Stimulated activated CD8-positive, alpha-beta memory T cell treated with anti-CD3 and anti-CD28 coated beads, Interleukin-12 subunit alpha, Interleukin-12 subunit beta, amount 100 ng/mL, for 24 hours (primary cell): ENCODE results near the gene PPP3CA.
"Not testable (repeated sequence)": the region's sequence is repeated elsewhere in the genome, so short reads cannot be mapped to it uniquely, and the experiment has no call there.

Source experiments
- DNase-seq: peaks from one replicate; pipeline ENCODE4 v3.0.0-alpha.2; 2020; ENCODE audit errors: extremely low read depth

PPP3CA gene

DNA sequence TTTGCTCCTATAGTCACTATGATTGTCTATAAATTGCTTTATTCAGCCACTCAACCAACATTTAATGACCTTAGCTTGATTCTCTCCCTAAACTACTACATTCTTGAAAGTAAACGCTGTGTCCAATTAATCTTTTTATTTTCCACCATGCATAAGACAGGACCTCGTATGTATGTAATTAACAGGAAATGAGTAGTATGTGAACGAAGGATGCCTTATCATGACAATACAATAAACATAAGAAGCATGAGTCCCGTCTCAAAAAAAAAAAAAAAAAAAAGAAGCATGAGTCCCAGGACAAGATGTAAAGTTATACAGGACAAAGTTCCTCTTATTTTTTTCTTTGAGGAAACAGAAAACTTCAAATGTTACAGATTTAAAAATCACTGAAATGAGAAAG is 92.5 kb downstream of the PPP3CA start:
- DNase-seq, result no peak

DNA sequence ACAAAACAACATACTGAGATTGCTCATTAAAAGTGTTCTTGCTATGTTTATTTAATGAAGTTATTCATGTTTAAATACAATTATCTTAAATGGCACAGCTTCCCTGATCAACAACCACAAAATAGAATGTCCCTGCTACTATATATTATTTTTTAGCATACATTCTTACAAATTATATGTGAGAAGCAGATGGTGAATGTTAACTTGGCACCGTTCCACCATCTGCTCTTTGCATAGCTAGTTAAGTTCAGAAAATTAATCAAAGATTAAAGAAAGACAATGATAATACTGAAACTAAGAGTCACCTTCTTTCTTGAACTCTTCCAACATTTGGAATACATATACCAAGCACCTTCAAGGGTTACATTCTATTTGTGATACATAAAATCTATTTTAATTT is 94.2 kb downstream of the PPP3CA start:
- no peak for DNase-seq

DNA sequence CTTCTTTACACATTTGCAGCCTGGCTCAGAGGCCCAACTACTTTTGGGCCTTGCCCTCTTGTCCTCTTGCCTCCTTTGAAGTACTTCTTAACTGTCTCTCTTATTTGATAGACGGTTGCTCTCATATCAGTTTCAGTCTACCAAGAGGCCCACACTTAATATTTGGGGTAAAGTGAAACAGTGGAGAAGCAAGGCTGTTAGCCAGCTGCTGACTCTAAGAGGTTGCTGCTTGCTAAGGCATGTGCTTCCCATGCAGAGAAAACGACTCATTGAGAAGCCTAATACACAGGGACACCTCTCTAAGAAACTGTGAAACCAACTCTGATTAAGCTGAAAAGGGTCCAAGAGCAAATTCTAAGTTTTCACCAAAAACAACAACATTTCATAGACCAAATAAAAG is 94.6 kb downstream of the PPP3CA start:
- no peak for DNase-seq

DNA sequence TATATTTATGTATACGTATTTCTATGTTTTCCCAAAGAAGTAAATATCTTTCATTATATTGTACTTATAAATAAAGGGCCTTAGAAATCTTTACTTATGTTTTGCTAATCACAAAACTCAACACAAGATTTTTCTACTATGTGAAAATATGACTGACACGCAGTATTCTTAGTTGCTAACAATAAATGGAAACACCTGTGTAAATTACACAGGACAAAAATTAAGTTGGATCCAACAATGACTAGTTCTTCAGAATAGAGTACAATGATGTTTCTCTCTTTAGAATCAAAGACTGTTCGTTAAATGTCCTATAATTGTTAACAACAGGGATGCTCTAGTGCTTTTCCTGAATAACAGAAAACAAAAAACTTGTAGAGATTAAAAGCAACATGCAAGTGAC is 96.1 kb downstream of the PPP3CA start:
- DNase-seq, result no peak

DNA sequence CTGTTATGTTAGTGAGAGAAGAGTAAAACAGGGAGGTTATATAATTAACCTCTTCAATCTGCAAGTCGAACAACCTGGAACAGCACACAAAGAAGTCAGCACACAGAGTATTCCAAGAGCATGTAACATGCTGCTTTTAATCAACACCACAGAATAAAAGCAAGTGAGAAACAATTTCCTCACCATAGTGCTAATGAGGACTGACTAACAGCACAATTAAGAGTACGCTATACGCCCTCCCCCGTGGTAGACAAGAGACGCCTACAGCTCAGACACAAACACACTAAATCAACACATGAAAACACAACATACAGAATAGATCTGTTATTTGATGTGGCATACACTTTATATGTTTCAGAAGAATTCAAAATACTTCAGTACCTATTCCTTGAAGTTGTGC is 103.0 kb downstream of the PPP3CA start:
- no peak for DNase-seq

DNA sequence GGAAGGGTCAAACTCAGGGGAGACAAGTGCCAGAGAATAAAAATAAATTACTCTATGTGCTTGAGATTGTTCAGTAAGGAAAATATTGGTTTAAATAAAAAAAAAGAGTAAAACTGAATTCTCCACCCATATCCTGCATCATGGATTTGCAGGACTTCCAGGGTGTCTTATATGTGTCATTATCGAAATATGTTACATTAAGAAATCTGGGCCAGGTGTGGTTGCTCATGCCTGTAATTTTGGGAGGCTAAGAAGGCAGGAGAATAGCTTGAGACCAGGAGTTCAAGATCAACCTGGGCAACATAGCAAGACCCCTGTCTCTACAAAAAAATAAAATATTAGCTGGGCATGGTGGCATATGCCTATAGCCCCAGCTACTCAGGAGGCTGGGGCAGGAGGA is 104.9 kb downstream of the PPP3CA start:
- DNase-seq, result no peak

DNA sequence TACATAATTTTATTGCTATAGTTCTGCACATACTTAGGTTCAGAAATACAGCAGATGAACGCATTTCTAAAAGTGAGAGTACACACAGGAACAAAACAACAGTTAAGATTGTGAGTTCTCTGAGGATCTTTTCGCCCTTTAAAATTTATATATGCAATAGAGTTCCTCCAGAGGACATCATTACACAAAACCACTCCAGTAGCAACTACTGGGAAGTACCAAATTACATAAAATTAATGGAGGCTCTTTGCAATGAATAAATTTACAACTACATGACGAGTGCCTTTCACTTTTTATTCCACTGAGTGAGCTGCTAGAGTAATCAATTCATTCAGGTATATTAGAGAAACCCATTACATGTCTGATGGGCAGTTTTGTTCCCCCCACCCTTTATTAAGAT is 107.2 kb downstream of the PPP3CA start:
- DNase-seq, result no peak

DNA sequence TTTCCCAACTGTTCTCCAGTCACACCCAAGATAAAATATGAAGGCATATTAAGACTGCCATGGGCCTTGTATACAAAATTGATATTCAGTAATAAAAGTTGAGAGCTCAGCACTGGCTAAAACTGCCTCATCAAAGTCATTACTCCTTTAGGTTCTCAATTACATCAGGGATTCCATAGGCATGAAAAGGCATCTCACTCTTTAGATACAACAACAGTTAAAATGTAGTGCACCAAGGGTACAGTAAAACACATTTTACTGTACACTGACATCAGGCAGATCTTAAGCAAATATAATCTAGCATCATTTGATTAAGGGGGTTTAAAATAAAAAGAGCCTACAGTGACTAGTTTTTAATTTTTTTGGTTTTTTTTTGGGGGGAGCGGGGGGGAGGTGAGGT is 107.7 kb downstream of the PPP3CA start:
- DNase-seq, result no peak

DNA sequence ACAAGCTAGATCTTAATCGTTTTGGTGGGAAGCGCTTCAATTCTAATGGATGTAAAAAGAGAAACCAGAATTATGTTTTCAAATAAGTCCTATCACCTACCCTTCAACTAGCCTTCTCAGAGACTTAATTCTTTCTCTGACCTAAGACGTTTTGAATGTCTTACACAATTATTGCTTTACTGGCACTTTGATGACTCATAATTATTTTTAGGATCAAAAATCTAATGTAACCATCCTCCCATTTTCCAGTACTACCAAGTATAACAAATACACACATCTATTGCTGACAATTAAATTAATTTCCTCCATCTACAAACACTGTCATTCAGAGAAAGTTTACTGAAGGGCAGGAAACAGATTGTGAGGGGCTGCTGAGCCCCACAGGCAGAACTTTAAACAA is 108.6 kb downstream of the PPP3CA start:
- no peak for DNase-seq

DNA sequence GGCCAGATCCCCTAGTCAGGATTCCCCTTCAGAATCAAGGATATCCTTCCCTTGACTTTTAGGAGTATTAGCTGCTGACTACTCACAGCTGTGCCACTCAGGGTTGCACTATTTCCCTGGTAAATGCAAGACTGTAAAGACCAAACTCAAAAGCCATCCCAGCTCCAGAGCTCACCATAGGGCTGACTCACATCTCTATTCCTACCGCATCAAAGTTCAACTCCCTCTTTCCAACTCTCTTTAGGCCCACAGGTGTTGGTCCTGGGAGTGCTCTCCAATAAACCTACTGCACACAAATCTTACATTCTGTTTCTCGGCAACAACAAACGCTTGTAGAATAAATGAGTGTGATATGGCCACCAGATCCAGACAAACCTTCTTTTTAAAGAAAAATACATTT is 109.6 kb downstream of the PPP3CA start:
- DNase-seq, result no peak

DNA sequence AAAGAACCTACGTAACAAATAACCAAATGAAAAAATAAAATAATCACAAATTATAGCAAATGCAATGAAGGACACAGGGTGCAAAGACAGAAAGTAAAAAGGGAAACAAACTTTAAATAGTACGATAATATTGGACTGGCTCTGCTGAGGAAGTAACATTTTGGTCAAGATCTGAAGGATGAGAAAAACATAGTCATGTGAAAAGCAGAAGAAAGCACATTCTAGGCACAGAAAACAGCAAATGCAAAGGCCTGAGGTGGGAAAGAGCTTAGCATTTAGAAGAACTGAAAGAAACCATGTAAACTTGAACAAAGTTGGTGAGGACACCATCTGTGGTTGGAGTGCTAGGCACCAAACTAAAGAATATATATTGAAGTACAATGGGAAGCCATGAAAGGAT is 111.2 kb downstream of the PPP3CA start:
- no peak for DNase-seq

DNA sequence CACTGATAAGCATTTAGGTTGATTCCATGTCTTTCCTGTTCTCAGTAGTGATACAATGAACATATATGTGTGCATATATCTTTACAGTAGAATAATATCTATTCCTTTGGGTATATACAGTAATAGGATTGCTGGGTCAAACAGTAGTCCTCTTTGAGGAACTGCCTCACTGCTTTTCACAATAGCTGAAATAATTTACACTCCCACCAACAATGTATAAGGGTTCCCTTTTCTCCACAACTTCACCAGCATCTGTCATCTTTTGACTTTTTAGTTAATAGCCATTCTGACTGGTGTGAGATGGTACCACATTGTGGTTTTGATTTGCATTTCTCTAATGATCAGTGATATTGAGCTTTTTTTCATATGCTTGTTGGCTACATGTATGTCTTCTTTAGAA is 113.2 kb downstream of the PPP3CA start:
- DNase-seq, result not testable (repeated sequence)

DNA sequence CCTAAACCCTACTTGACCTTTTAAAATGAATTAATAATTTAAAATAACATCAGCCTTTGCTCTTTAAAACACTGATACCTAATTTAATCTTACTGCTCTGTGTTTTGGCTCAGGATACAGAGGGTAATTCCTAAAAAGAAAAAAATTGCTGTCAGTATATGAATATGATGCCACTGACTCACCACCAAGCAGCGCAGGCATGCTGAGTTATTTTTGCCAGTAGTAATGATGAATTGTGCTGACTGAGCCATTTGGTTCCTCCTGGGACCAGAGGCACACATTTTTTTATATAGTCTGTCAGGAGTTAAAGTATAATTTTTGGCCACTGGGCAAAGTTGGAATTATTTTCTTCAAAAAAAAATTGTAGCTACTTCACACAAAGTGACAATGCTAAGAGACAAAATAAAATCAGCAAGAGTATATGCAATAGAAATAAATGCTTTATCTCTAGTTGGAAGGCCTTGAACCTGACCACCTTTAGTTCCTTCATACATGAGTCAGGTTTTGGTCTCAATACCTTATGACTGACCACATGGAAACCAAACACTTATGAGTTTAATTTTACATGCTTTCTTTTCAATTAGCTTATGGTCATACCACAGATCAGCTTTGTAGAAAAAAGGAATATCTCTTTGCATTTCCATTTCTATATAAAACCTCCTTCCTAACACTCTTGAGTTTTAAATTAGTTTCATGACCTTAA is 115.1 kb downstream of the PPP3CA start:
- no peak for DNase-seq

DNA sequence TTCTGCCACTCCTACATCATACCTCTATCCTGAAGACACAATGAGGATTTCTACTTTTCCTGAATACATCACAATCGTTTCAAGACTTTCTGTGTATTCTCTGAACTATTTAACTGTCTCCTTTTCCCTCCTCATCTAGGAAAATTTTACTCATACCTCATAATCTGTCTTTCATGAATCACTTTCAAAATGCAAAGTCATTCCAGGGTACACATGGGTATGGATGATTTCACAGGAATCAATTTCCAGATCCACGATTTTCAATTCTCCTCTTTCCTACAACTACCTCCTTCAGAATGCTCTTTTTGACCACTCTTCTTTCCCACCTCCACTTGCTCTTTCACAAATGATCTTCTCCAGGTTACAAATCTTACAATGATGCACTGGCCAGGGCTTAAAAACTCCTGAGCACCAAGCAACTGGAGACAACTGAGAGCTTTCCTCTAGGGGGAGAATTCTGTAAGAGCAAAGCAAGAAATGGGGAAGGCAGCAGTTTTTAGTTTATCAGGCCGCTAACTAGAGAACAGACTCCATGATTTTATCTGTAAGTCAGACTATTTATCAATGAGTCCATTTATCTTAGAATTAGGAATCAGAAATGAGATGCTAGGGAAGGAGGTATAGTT is 116.4 kb downstream of the PPP3CA start:
- no peak for DNase-seq

DNA sequence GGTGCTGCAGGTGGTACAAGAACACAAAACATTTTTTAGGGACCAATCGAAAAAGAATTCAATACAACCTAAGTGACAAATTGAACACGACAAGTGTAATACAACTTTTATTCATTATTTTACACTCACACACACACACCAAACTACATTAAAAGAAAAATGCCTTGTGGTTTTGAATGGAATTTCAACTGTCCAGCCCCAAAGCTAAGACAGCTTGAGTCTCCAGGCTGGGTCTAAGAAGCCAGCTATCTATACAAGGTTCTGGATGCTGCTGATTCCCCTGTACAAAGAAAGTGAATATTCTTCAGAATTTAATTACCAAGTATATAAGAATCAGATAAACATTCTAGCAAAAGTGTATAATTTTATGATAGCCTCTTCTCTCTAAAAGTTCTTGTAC is 118.2 kb downstream of the PPP3CA start:
- no peak for DNase-seq

DNA sequence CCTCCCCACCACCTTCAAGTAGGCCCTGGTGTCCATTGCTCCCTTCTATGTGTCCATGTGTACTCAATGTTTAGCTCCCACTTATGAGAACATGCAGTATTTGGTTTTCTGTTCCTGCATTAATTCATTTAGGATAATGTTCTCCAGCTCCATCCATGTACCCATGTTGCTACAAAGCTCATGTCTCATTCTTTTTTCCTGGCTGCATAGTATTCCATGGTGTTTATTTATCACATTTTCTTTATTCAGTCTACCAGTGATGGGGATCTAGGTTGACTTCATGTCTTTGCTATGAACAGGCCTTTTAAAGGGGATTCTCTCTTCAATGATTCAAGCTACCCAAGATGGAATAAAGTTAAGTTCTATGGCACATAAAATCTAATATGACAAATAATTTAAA is 119.6 kb downstream of the PPP3CA start:
- no peak for DNase-seq

DNA sequence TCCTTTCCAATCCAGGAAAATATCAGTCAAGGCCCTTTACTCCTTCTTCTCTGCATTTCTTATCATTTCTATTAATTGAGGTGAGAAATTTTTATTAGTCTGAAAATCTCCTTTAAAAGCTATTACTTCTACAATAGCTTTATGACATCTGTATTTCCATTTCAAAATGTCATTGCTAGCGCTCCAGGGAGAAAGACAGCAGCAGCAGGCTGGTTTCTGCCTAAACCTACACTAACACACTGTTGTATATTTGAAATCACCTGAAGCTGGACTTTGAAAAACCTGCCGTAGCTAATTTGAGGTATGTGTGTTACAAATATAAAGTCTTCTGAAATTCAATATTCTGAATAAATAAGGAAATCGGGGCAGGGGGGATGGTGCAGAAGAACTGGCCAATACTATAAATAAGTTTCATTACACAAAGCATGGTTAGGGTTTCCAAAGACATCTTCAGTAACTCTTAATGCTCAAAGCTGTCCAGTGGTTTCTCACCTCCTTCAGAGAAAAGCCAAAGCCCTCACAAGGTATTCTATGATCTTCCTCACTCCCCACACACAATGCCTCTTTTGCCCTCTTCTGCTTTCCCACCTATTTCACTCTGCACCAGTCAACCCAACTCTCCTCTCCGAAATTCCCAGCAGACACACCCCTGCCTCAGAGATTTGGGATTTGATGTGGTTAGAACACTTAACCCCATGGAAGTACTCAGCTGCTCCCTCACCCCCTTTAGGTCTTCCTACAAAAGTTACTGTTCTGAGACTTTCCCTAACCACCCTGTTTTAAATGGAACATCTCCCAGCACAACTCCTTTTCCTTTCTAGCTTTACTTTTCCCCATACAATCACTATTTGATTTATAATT is 122.7 kb downstream of the PPP3CA start:
- no peak for DNase-seq

DNA sequence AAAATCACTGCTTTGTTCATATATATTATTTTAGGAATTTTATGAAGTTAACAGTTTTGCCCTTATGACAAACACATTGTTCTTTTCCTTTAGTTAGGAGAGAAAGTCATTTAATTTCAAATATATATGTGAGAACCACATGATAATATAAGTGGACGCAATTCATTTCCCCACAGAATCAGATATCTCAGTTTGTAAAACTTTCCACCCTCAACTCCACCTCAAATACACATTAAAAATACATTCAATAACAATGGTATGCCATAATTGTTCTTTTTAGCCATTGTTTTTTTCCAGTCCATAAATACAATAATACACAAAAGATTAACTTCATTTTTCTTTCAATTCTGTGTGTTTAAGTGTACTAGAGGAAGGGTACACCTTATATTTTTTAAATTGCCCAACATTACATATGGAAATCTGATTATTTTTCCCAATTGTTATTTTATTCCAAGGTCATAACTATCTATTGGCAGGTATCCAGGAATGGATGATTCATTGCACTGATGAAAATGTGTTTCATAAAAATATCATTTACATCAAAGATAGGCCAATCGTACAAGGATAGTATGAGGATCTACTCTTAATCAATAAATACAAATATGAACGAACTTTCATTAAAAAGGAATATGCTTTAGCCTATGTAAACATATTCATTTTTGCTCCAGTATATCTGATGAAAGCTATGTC is 125.0 kb downstream of the PPP3CA start:
- no peak for DNase-seq

DNA sequence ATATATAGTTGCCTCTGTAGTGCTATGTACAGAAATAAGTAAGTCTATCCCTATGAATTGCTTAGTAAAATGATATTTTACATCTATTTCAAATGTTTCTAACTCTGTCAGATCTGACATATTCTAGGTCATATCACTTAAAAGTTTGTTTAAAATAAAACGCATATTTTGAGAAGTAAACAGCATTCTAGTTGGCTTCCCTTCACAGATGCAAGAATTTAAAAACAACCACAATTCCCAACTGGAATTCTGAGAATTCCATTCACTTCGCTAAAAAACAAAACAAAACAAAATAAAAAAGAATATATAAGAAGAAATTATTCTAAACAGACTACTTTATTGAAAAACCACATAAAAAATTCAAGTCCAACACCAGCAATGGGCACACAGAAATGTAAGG is 126.0 kb downstream of the PPP3CA start:
- no peak for DNase-seq

DNA sequence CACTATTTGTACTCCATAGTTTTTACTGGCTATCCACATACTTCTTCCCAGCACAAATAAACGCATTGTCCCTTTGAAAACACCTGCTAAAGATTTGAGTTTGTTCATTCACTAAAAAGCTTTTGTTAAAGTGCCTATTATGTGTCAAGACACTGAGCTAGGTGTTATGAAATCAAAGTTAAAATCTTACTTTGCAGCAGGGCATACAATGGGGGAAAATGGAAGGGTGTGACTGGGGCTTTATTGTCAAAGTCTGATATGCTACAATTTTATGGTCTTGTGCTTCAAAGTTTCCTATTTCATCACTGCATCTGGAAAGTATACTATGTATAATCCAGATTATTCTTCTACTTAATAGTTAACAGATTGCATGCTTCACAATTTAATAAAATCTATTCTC is 128.4 kb downstream of the PPP3CA start:
- no peak for DNase-seq

DNA sequence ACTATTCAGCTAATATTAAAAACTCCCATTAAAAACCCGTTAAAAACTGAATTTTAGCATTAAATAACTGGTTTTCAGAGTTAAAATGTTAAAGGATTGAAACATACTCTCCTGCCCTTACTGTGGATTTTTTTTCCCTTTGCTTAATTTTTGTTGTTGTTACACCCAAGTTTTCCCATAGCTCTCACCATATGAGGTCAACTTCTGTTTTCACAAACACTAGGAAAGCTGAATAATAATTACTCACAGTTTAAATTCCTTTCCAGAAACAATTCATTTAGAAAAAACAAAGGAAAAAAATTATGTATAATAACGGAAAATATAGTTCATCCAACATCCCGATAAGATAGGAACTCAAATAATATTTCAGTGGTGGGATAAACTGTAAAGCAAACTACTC is 129.0 kb downstream of the PPP3CA start:
- no peak for DNase-seq

DNA sequence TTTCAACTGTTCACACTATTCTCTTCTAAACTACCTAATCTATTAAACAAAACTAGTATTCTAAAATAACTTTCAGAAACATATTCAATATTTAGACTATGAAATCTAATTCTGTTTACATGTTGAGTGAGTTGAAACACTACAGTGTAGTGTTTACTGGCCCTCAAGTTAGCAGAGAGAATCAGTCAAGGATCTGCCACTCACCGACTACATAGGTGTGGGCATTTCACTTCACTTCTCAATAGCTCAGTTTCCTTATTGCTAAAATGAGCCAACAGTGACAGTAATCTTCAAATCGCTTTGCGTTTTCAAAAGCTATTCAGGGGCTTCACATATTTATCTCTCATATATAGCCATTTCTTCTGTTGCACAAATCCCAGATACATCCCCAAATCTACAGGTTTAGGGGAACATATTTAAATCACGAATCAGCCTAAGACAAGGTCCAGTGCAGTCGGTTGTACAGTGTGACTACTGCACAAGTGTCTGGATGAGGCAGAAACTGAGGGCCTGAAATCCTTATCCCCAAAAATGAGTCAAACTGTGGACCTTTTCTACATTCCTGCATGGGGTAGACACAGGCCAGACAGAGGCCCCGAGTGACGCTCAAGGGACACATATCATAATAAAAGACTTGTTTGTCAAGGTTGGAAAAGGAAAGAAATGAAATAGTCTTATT is 129.8 kb downstream of the PPP3CA start:
- DNase-seq, result no peak
